GM11168 (cell line): ENCODE data around the gene NECTIN2.

Source experiments
- in situ Hi-C: fragments of 300-500 bp; cut with MboI; formaldehyde crosslinking; loops from one replicate; pipeline ENCODE4 v1.12.0; 2022; ENCODE audit warnings: low sequenced_read_pairs; ENCODE audit not compliant: unreplicated experiment

NECTIN2 gene

GRCh38 chr19:44845612-44846454 is at the start of gene NECTIN2:
Gene NECTIN2 (plus strand): TSS chr19:44846297. CDS start chr19:44846526, 229 bp downstream.
- in situ Hi-C loops: no loop called here

GRCh38 chr19:44796701-44797115 is 49.4 kb upstream of the NECTIN2 start:
- in situ Hi-C loops: no loop called here

GRCh38 chr19:44799627-44800346 is 46.3 kb upstream of the NECTIN2 start:
- in situ Hi-C loops: no loop called here

- in situ Hi-C loops: no loop called here
These were observed 45.6 kb upstream of the NECTIN2 start for GRCh38 chr19:44800461-44800860.

GRCh38 chr19:44803442-44804428 is 42.4 kb upstream of the NECTIN2 start:
- in situ Hi-C loops: no loop called here

GRCh38 chr19:44806291-44806690 is 39.8 kb upstream of the NECTIN2 start:
- in situ Hi-C loops: no loop called here

- in situ Hi-C loops: no loop called here
These were observed 38.9 kb upstream of the NECTIN2 start for GRCh38 chr19:44807162-44807561.

- in situ Hi-C loops: no loop called here
These were observed 38.2 kb upstream of the NECTIN2 start for GRCh38 chr19:44807652-44808462.

- in situ Hi-C loops: no loop called here
These were observed 37.4 kb upstream of the NECTIN2 start, which contains the start of gene BCAM for GRCh38 chr19:44808463-44809371. Gene BCAM (plus strand): TSS chr19:44809103. CDS start chr19:44809125, 22 bp downstream.

- in situ Hi-C loops: no loop called here
These were observed 36.4 kb upstream of the NECTIN2 start for GRCh38 chr19:44809577-44810233.

- in situ Hi-C loops: no loop called here
These were observed 35.6 kb upstream of the NECTIN2 start for GRCh38 chr19:44810234-44811121.

- in situ Hi-C loops: no loop called here
These were observed 35.0 kb upstream of the NECTIN2 start for GRCh38 chr19:44811122-44811419.

GRCh38 chr19:44812142-44812718 is 33.9 kb upstream of the NECTIN2 start:
- in situ Hi-C loops: no loop called here

- in situ Hi-C loops: no loop called here
These were observed 32.8 kb upstream of the NECTIN2 start for GRCh38 chr19:44813070-44813840.

- in situ Hi-C loops: no loop called here
These were observed 32.1 kb upstream of the NECTIN2 start for GRCh38 chr19:44813841-44814470.

- in situ Hi-C loops: no loop called here
These were observed 31.6 kb upstream of the NECTIN2 start for GRCh38 chr19:44814517-44814916.
